Measurements from ENCODE around the gene CSRP3.

CSRP3 gene

GRCh38 chr11:19201737-19202605, at the start of gene CSRP3:
TSS of gene CSRP3 (minus strand) at chr11:19201983. CDS start at chr11:19192448, 9,535 bp downstream.
- no peak for DNase-seq

- no peak for DNase-seq
Measured at GRCh38 chr11:19251577-19251976, 49.8 kb upstream of the CSRP3 start.

- DNase-seq = no peak
Measured at GRCh38 chr11:19246816-19247215, 45.0 kb upstream of the CSRP3 start.

GRCh38 chr11:19245351-19245750, 43.6 kb upstream of the CSRP3 start:
- no peak for DNase-seq

GRCh38 chr11:19244621-19245020, 42.8 kb upstream of the CSRP3 start:
- DNase-seq = no peak

- no peak for DNase-seq
Measured at GRCh38 chr11:19244084-19244483, 42.3 kb upstream of the CSRP3 start.

- DNase-seq = no peak
Measured at GRCh38 chr11:19243613-19244012, 41.8 kb upstream of the CSRP3 start.

GRCh38 chr11:19243143-19243542, 41.4 kb upstream of the CSRP3 start:
- no peak for DNase-seq

- no peak for DNase-seq
Measured at GRCh38 chr11:19242179-19242932, 40.6 kb upstream of the CSRP3 start.

- peak in 1 of 2 donors; percentile 11 for DNase-seq
Measured at GRCh38 chr11:19241260-19242178, 39.7 kb upstream of the CSRP3 start.

GRCh38 chr11:19240420-19241259, 38.9 kb upstream of the CSRP3 start, which contains the start of gene E2F8:
TSS of gene E2F8 (minus strand) at chr11:19240945. CDS start at chr11:19240121, 824 bp downstream.
- peak; percentile 89 for DNase-seq

GRCh38 chr11:19239039-19239438, 37.3 kb upstream of the CSRP3 start:
- DNase-seq = no peak

- DNase-seq = no peak
Measured at GRCh38 chr11:19237813-19238212, 36.0 kb upstream of the CSRP3 start.

- no peak for DNase-seq
Measured at GRCh38 chr11:19237381-19237780, 35.6 kb upstream of the CSRP3 start.

- no peak for DNase-seq
Measured at GRCh38 chr11:19234231-19234817, 32.5 kb upstream of the CSRP3 start.

- DNase-seq = no peak
Measured at GRCh38 chr11:19232910-19233503, 31.2 kb upstream of the CSRP3 start.

- no peak for DNase-seq
Measured at GRCh38 chr11:19229671-19230070, 27.9 kb upstream of the CSRP3 start.

- DNase-seq = no peak
Measured at GRCh38 chr11:19228968-19229367, 27.2 kb upstream of the CSRP3 start.

GRCh38 chr11:19226378-19227195, 24.8 kb upstream of the CSRP3 start:
- no peak for DNase-seq

- DNase-seq = no peak
Measured at GRCh38 chr11:19225581-19225980, 23.8 kb upstream of the CSRP3 start.

All from CD4-positive, alpha-beta T cell treated with Interleukin-4 for 1 hour (primary cell).